ENCODE measurements around the gene PSMC4.
A peak's percentile ranks its signal among the peaks of the same experiment; 100 is the strongest.

PSMC4 gene

DNA sequence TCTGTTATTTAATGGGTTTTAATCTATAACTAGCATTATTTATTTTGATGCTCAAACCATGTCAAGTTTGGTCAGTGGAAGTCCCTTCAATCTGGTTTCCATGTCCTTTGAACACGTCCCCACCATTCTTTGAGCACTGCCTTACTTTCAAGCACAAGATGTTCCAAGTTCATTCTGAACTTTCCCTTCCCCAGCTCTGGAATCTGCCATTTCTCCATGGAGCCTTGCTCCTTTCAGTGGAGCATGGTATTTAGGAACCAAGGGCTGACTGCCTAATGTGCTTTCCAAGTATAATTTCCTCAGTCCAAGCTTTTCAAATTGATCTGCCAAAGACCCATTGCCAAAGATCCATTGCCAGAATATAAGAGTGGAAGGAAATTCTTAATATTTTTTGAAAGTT is 24.8 kb downstream of the PSMC4 start:
- ATAC-seq: no peak

DNA sequence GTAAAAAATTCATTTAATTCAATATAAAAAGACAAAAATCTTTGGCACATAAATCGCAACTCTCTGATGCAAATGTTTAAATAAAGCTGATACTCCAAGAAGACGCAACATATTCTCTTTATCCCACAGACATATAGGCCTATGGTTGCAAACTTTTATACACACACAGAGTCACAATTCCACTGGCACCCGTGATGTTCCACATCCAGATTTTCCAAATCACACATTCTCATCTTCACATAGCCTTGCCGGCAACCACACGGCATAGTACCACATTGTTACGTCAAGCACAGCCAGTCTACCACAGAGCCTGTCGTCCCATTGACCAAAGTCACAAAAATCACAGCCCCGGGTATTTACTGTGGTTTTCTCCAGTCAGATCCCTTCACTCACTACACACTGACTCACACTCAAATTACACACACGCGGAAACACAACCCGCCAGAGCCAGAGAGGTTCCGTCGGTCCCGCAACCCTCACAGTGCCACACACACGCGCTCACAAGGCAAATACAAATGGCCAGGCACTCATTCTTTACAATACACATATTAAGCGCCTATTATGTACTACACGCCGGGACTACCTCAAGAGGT is 25.3 kb downstream of the PSMC4 start:
- ATAC-seq: peak; percentile 42 to 50

DNA sequence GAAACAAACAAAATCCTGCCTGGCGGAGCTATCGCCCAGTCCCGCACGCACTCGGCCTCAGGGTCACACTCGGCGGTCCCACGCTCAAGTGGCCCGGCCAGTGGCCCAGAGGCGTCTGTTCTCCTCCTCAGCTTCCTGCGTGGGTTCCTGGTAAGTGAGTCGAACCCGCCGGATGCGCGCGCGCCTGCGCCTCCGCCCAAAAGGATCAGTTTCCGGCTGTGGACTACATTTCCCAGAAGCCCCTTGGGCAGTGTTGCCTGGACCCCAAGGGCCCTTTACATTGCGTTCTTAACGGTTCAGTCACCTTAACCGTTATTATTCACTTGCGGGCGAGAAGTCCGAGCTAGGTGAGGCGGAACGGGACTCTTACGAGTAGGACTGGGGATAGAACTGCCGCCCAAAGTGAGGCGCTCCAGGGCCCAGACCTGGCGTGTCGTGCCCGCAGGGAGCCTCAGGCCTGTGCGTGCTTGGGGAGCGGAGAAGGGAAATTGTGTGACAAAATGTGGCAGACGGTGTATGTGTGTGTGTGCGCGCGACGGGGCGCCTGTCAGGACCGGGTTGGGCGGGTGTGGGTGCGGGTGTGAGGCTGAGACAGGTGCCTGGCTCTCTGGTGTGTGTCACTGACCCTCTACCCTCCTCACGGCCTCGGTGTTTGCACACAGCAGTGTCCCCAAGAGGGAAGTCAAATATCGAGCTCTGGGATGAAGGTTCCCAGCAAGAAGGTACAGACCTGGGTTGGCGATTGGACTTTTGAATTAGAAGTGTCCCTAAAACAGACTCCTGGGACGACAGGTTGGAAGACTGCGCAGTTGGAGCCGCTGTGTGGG is 26.1 kb downstream of the PSMC4 start, which contains the start of gene ZNF546:
Gene ZNF546, plus strand, starts transcription at position 250 of the 827 bp plus-strand sequence. CDS start 1,267 bp downstream, outside the sequence.
- peak; percentile 91 to 92 for ATAC-seq

DNA sequence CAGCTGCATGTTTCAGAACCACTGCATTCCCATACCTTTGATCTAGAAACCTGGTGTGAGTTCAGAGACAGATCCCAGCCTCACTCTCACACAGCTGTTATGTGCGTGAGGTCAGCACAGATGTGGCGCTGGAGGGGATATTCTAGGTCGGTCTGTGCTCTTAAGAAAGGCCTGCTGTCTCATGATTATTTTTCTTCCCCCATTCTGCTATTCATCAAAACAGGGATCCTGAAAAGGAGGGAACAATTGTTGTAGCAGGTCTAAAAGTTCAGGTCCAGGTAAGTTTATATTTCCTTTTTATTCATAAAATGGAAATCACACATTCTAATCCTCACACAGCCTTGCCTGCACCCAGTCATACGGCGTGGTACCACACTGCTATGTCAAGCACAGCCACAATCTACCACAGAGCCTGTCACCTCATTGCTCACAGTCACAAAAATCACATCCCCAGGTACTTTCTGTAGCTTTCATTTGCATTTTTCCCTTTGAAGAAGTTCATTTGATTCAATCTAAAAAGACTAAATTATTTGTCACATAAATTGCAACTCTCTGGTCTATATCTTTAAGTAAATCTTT is 26.8 kb downstream of the PSMC4 start:
- peak; percentile 51 to 55 for ATAC-seq

DNA sequence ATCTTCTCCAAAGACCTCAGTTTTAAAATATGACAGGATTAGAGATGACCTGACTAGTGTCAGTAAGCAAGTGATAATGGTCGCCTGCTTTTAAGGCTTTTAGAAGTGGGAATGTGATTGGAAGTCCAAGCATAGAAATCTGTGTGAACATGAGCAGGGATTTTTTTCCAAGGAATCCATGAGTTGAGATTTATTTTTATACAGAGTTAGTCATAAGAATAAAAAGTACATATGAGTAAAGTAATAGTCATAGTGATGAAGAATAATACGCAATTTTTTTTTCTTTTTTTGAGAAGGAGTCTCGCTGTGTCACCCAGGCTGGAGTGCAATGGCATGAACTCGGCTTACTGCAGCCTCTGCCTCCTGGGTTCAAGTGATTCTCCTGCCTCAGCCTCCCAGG is 27.5 kb downstream of the PSMC4 start:
- no peak for ATAC-seq

GRCh38 chr19:40005691-40006272 is 34.8 kb downstream of the PSMC4 start:
- ATAC-seq: no peak

GRCh38 chr19:40006273-40006691 is 35.3 kb downstream of the PSMC4 start:
- no peak for ATAC-seq

GRCh38 chr19:40009674-40010073 is 38.7 kb downstream of the PSMC4 start:
- ATAC-seq: no peak

DNA sequence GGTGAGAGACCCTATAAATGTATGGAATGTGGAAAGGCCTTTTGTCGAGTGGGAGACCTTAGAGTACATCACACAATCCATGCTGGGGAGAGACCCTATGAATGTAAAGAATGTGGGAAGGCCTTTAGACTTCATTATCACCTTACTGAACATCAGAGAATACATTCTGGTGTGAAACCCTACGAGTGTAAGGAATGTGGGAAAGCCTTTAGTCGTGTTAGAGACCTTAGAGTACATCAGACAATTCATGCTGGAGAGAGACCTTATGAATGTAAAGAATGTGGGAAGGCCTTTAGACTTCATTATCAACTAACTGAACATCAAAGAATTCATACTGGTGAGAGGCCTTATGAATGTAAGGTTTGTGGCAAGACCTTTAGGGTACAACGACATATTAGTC is 43.0 kb downstream of the PSMC4 start:
- ATAC-seq: no peak

GRCh38 chr19:40023969-40024368 is 53.0 kb downstream of the PSMC4 start:
- ATAC-seq: no peak

DNA sequence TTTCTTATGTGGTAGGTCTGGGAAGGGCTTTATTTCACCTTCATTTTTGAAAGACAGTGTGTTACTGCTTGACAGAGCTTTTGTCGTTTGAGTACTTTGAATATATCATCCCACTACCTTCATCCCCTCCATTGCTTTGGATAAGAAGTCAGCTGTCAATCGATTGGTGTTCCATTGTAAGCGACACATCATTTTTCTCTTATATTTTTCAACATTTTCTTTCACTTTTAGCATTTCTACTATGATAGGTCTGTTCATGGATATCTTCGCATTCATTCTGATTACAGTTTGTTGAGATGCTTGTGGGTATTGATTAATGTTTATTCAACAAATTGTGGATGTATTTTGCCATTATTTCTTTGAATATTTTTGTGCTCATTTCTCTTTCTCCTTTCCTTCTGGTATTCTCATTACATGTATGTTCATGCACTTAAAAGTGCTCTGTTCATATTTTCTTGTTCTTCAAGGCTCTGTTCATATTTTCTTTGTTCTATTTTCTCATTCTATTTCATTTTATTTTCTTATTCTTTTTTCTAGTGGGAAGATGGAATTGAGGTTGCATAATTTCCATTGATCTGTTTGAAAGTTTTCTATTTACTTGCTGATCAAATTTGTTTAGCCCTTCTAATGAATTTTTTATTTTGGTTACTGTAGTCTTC is 55.1 kb downstream of the PSMC4 start:
- no peak for ATAC-seq

GRCh38 chr19:40026597-40026970 is 55.6 kb downstream of the PSMC4 start:
- no peak for ATAC-seq
